CD4-positive, CD25-positive, alpha-beta regulatory T cell (primary cell): ENCODE measurements around the gene PDLIM4. TPM values are rescaled to one million over a fixed set of nuclear protein-coding genes. Genes with fewer than 3 reads are reported as not detected.

Experiments
- ATAC-seq, 2 donors: fragments of 150-1000 bp; cut with Tn5 transposase; one replicate each; pipeline ENCODE4 v1.10.0; 2021; ENCODE audit warnings: low read depth in 2 of 2, moderate number of reproducible peaks in 2 of 2, moderate library complexity in 1 of 2
- DNase-seq, 3 donors: peaks; one replicate each; pipeline versions ENCODE4 v3.0.0 to v3.0.0-alpha.2; 2012 to 2022; ENCODE audit warnings: mixed read lengths in 1 of 3
- H3K27ac ChIP-seq: one replicate; pipeline ENCODE4 v1.7.0; 2013; ENCODE audit warnings: mild to moderate bottlenecking, low read length; ENCODE audit not compliant: insufficient read depth, poor library complexity, severe bottlenecking
- H3K27me3 ChIP-seq: one replicate; pipeline ENCODE4 v1.7.0; 2013; ENCODE audit warnings: low read length; ENCODE audit not compliant: control insufficient read depth, insufficient read depth
- H3K36me3 ChIP-seq: one replicate; pipeline ENCODE4 v1.7.0; 2013; ENCODE audit warnings: mild to moderate bottlenecking, low read length, moderate library complexity; ENCODE audit not compliant: control insufficient read depth, insufficient read depth
- H3K4me1 ChIP-seq: 2 replicates; pipeline ENCODE4 v1.7.0; 2013; ENCODE audit warnings: mild to moderate bottlenecking, low read length; ENCODE audit not compliant: insufficient read depth, control insufficient read depth, poor library complexity, severe bottlenecking
- H3K4me3 ChIP-seq: one replicate; pipeline ENCODE4 v1.7.0; 2013; ENCODE audit warnings: low read depth, mild to moderate bottlenecking, low read length, moderate library complexity
- H3K9me3 ChIP-seq, 2 experiments: 1 replicate in 1 of 2; 2 replicates in 1 of 2; pipeline ENCODE4 v1.7.0; 2013; ENCODE audit warnings: low read length in 2 of 2, mild to moderate bottlenecking in 1 of 2, moderate library complexity in 1 of 2; ENCODE audit not compliant: control insufficient read depth in 2 of 2
- H3K27ac Mint-ChIP-seq, 3 donors: one replicate each; pipeline ENCODE4 v1.8.0; 2020 to 2022; ENCODE audit warnings: mild to moderate bottlenecking in 3 of 3, mixed read lengths in 3 of 3, moderate library complexity in 2 of 3
- H3K27me3 Mint-ChIP-seq: one replicate; pipeline ENCODE4 v1.8.0; 2022; ENCODE audit warnings: mild to moderate bottlenecking, mixed read lengths
- H3K36me3 Mint-ChIP-seq: one replicate; pipeline ENCODE4 v1.8.0; 2020; ENCODE audit warnings: mixed read lengths
- H3K4me1 Mint-ChIP-seq, 4 donors: one replicate each; pipeline ENCODE4 v1.8.0; 2020 to 2022; ENCODE audit warnings: mixed read lengths in 4 of 4, mild to moderate bottlenecking in 1 of 4
- H3K4me3 Mint-ChIP-seq, 4 donors: one replicate each; pipeline ENCODE4 v1.8.0; 2020 to 2022; ENCODE audit warnings: mild to moderate bottlenecking in 4 of 4, mixed read lengths in 4 of 4, moderate library complexity in 3 of 4
- H3K9me3 Mint-ChIP-seq, 7 donors: one replicate each; pipeline ENCODE4 v1.8.0; 2020 to 2022; ENCODE audit warnings: mixed read lengths in 7 of 7, mild to moderate bottlenecking in 3 of 7, moderate library complexity in 2 of 7
- polyA plus RNA-seq, 4 donors: library from polyadenylated mRNA; unstranded; fragments of 300-500 nt; fragmentation: Illumina TruSeq; gene quantifications; one replicate each; pipeline ENCODE4 v1.2.3, GENCODE V29; 2021
- total RNA-seq: library from RNA; stranded (reverse); gene quantifications from one replicate; pipeline ENCODE4 v1.2.3, GENCODE V29; 2022

PDLIM4 gene
- total and polyA plus RNA-seq, 5 donors from 2014 or later = not detected

DNA sequence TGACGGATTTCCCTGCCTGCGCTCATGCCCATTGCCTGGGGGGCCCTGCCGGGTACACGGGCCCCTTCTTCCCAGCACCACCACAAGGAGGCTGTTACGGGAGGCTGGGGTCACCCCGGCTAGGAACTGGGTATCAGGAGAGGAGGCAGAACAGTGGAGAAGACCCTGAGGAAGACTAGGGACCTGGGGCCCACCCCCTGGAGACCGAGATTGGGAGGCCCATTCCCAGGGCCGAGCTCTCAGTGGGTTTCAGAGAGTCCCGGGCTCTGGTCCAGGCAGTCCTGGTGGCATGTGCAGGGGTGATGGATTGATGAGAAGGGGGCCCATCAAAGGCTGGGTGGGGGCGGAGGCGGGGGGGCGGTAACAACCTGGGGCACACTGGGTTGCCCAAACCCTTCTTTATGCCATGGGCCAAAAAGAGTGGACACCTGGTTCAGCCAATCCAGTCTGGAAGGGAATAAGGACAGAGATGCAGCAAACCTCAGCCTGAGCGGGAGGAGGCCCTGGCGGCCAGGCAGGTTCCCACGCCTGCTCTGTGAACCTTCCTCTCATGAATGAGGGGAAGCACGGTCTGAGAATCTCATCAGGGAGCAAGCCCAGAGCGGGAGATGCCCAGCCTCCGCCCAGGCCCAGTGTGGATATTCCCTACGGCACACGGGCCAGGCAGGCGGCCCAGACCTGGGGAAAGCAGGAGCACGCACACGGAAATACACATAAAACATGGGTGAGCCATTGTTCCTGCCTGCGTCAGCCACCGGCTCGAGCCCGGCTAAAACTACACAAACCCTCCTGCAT is 29.1 kb upstream of the PDLIM4 start:
- no peak for ATAC-seq
- Mint-ChIP-seq H3K36me3 (no peaks in the 10 kb centered on the region), H3K4me1 (peaks cover 0 to 14% (median 3%) of the 10 kb centered on the region in 4 donors), H3K4me3 (peak overlapping the region in 3 of 4 donors; percentile 10 to 44 (median 39)), H3K9me3 (peaks cover 0 to 3% (median 0%) of the 10 kb centered on the region in 7 donors), H3K27me3 (peaks cover 53% of the 10 kb centered on the region), H3K27ac (no peak overlapping the region)
- H3K36me3 ChIP-seq = no peaks in the 10 kb centered on the region
- no peak overlapping the region for H3K4me3 ChIP-seq
- peaks cover 8% of the 10 kb centered on the region for H3K4me1 ChIP-seq
- DNase-seq = no peak
- no peaks in the 10 kb centered on the region for H3K9me3 ChIP-seq
- no peak overlapping the region for H3K27ac ChIP-seq
- peaks cover 16% of the 10 kb centered on the region for H3K27me3 ChIP-seq

DNA sequence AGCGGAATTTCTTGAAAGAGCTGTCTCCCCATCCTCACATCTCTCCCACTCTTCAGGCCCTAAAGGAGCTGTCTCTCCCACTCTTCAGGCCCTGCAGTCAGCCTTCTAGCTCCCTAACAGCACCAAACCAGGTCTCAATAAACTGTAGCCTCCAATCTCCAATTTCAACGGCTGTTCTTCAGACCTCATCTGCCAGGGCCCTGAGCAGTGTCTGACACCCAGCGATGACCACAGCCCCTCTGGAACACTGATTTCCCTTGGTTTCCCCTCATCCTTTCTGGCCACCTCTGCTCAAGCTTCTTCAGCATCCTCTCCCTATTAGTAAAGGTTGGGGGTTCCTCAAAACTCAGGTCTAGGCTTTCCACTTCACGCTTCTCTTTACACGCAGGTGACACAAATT is 28.3 kb upstream of the PDLIM4 start:
- Mint-ChIP-seq H3K36me3 (no peaks in the 10 kb centered on the region), H3K27me3 (peaks cover 46% of the 10 kb centered on the region), H3K27ac (peak overlapping the region in 1 of 3 donors; percentile 62), H3K9me3 (peaks cover 0 to 3% (median 0%) of the 10 kb centered on the region in 7 donors), H3K4me3 (peak overlapping the region in 2 of 4 donors; percentile 10 to 39), H3K4me1 (peaks cover 0 to 14% (median 3%) of the 10 kb centered on the region in 4 donors)
- Histone ChIP-seq H3K36me3 (no peaks in the 10 kb centered on the region), H3K4me1 (peaks cover 8% of the 10 kb centered on the region), H3K4me3 (no peak overlapping the region), H3K27me3 (peaks cover 16% of the 10 kb centered on the region), H3K9me3 (no peaks in the 10 kb centered on the region), H3K27ac (no peak overlapping the region)
- ATAC-seq = no peak
- no peak for DNase-seq

DNA sequence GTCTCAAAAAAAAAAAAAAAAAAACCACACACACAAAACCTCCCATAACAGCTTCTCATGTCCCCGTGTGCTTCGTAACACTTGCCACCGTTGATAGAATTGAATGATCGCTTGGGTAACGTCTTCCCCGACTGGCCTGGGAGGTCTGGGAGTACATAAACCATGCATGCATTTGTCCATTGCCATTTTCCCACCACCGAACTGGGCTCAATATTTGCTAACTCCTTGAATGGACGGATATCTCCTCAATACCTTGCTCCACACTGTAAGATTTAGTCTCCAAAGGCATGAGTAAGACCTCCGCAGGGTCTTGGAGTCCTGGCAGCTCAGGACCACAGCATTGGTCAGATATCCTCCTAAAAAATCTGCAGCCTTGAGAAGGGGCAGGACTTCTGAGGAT is 26.6 kb upstream of the PDLIM4 start:
- Histone ChIP-seq H3K9me3 (no peaks in the 10 kb centered on the region), H3K4me1 (peaks cover 8% of the 10 kb centered on the region), H3K27ac (no peak overlapping the region), H3K4me3 (no peak overlapping the region), H3K27me3 (peaks cover 16% of the 10 kb centered on the region), H3K36me3 (no peaks in the 10 kb centered on the region)
- ATAC-seq = no peak
- Mint-ChIP-seq H3K9me3 (peaks cover 0 to 3% (median 0%) of the 10 kb centered on the region in 7 donors), H3K27ac (no peak overlapping the region), H3K4me3 (no peak overlapping the region), H3K4me1 (peaks cover 0 to 9% (median 3%) of the 10 kb centered on the region in 4 donors), H3K27me3 (peaks cover 44% of the 10 kb centered on the region), H3K36me3 (no peaks in the 10 kb centered on the region)
- DNase-seq = no peak

DNA sequence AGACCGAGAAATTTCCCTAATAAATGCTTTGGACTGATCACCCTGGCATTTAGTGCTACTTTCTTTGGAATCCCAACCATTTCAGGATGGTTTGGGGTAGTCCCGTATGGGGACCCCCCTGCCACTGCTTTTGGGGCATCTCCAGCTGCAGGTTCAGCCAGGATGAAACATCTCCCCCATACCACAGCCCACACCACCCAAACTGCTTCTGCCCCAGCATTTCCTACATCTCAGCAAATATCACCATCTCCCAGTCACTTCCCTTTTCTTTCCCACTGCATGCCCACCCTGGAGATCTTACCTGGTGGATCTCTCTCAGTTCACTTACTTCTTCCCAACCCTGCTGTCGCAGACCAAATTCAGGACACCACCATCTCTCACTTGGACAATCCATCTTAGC is 25.0 kb upstream of the PDLIM4 start:
- H3K9me3 ChIP-seq = no peaks in the 10 kb centered on the region
- H3K4me1 Mint-ChIP-seq = peaks cover 0 to 6% (median 3%) of the 10 kb centered on the region in 4 donors
- H3K4me3 Mint-ChIP-seq = peak overlapping the region in 1 of 4 donors; percentile 6
- H3K27me3 ChIP-seq = peaks cover 11% of the 10 kb centered on the region
- H3K36me3 ChIP-seq = no peaks in the 10 kb centered on the region
- H3K4me3 ChIP-seq = no peak overlapping the region
- no peaks in the 10 kb centered on the region for H3K36me3 Mint-ChIP-seq
- no peak overlapping the region for H3K27ac Mint-ChIP-seq
- no peak for DNase-seq
- H3K4me1 ChIP-seq = peaks cover 7% of the 10 kb centered on the region
- H3K27ac ChIP-seq = no peak overlapping the region
- no peak for ATAC-seq
- peaks cover 0 to 3% (median 0%) of the 10 kb centered on the region in 7 donors for H3K9me3 Mint-ChIP-seq
- H3K27me3 Mint-ChIP-seq = peaks cover 34% of the 10 kb centered on the region

DNA sequence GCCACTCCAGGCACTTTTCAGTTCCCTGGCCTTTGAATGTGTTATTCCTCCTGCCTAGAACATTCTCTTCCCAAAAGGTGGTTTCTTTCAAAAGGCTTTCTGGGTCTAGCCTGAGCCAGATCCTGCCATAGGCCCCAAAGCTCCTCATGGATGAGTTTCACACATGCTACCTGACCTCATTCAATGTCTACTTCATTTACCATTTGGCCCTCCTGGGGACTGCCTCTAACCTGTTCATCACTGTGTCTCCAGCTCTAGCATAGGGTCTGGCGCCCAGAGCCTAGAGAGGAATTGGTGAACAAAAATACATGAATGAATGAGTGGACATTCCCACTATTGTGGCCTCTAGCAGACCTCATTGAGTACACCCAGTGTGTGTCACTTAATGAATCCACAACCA is 24.4 kb upstream of the PDLIM4 start:
- Mint-ChIP-seq H3K4me1 (peaks cover 0 to 6% (median 3%) of the 10 kb centered on the region in 4 donors), H3K27ac (no peak overlapping the region), H3K9me3 (peaks cover 0 to 3% (median 0%) of the 10 kb centered on the region in 7 donors), H3K36me3 (no peaks in the 10 kb centered on the region), H3K4me3 (no peak overlapping the region), H3K27me3 (peaks cover 35% of the 10 kb centered on the region)
- DNase-seq = no peak
- Histone ChIP-seq H3K27me3 (peaks cover 11% of the 10 kb centered on the region), H3K9me3 (no peaks in the 10 kb centered on the region), H3K4me1 (peaks cover 2% of the 10 kb centered on the region), H3K36me3 (no peaks in the 10 kb centered on the region), H3K27ac (no peak overlapping the region), H3K4me3 (no peak overlapping the region)
- no peak for ATAC-seq

DNA sequence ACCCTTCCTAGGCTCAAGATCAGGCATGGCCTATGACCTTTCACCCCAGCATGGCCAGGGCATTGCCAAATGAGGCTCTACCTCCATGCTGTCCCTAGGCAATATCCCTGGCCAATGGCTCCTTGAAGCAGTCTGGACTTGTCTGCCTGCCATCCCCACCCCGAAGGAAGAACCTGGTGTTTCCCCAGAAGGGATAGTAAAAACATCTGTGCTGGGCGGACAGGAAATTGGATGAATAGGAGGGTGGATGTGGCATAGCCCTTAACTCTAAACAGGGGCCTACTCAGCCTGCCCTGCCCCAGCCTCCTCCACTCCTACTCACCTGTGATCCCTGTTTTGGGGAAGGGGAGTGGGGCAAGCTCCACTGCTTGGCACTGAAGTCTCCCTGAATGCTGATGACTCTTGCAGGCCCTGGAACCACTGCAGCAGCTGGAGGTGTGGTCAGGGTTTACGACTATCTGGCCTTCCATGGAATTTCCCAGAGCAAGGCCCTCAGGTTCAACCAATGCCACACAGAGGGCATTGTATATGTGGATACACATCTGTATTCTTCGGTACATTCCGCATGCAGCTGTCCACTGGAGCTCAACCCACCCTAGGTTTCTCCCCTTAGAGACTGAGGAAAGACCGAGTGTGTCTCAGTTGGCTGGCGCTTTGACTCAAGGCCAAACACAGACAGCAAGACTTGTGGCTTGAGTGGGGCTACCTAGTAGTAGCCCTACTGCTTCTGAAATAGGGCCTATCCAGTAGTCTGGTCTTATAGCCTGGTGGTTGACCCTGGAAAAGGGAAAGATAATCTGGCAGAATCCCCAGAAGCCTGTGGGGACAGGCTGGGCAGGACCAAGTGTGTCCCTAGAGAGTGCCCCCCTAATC is 23.4 kb upstream of the PDLIM4 start:
- H3K9me3 ChIP-seq = no peaks in the 10 kb centered on the region
- peaks cover 9% of the 10 kb centered on the region for H3K27me3 ChIP-seq
- no peak for ATAC-seq
- H3K27ac ChIP-seq = no peak overlapping the region
- no peak overlapping the region for H3K4me3 Mint-ChIP-seq
- no peaks in the 10 kb centered on the region for H3K36me3 ChIP-seq
- no peak overlapping the region for H3K27ac Mint-ChIP-seq
- H3K9me3 Mint-ChIP-seq = peaks cover 0 to 3% (median 0%) of the 10 kb centered on the region in 7 donors
- peaks cover 0 to 6% (median 2%) of the 10 kb centered on the region in 4 donors for H3K4me1 Mint-ChIP-seq
- no peak for DNase-seq
- peaks cover 31% of the 10 kb centered on the region for H3K27me3 Mint-ChIP-seq
- no peaks in the 10 kb centered on the region for H3K4me1 ChIP-seq
- no peak overlapping the region for H3K4me3 ChIP-seq
- H3K36me3 Mint-ChIP-seq = no peaks in the 10 kb centered on the region

DNA sequence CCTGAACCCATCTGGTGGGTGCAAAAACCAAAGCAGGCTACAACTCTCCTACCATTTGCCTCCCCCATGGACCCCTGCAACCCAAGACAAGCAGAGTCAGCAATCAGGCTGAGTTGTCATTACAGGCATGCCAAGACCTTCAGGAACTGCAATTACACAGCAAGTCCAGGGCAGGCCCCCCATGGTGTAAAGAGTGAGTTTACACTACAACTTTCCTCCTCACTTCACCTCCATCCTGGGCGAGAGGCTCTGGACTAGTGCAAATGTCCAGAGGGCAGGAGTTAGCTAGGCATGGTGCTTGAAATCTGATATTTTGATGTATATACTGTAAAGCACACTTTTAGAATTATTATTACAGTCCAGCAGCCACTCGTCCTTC is 22.8 kb upstream of the PDLIM4 start:
- H3K4me3 Mint-ChIP-seq = no peak overlapping the region

More for the DNA sequence above, 22.8 kb upstream of the PDLIM4 start:
- H3K27me3 Mint-ChIP-seq = peaks cover 25% of the 10 kb centered on the region
- no peak overlapping the region for H3K27ac Mint-ChIP-seq
- Histone ChIP-seq H3K4me1 (no peaks in the 10 kb centered on the region), H3K27me3 (peaks cover 5% of the 10 kb centered on the region), H3K27ac (no peak overlapping the region), H3K36me3 (no peaks in the 10 kb centered on the region), H3K4me3 (no peak overlapping the region), H3K9me3 (no peaks in the 10 kb centered on the region)
- H3K4me1 Mint-ChIP-seq = peaks cover 0 to 6% (median 0%) of the 10 kb centered on the region in 4 donors
- peaks cover 0 to 3% (median 0%) of the 10 kb centered on the region in 7 donors for H3K9me3 Mint-ChIP-seq
- DNase-seq = no peak
- H3K36me3 Mint-ChIP-seq = no peaks in the 10 kb centered on the region
- ATAC-seq = no peak
